OCI-LY1 (cell line): ENCODE measurements around the gene RASAL2.

Experiments
- H2AFZ ChIP-seq: fragments of 200-600 bp; sonication (generic), shearing (Covaris generic); 2 replicates; pipeline ENCODE4 v1.6.0; 2014; ENCODE audit warnings: antibody characterized with exemption, mild to moderate bottlenecking, low read length
- H3F3A ChIP-seq: fragments of 200-600 bp; sonication (generic), shearing (Covaris generic); 2 replicates; pipeline ENCODE4 v1.6.0; 2014; ENCODE audit warnings: mild to moderate bottlenecking, antibody characterized with exemption, low read length, moderate library complexity; ENCODE audit not compliant: insufficient read depth
- H3K27ac ChIP-seq: fragments of 200-600 bp; sonication (generic); 2 replicates; pipeline ENCODE4 v1.5.1; 2014; ENCODE audit warnings: low read length, mixed run types, mild to moderate bottlenecking, low read depth; ENCODE audit not compliant: poor library complexity, severe bottlenecking
- H3K27me3 ChIP-seq: fragments of 200-600 bp; sonication (generic); 2 replicates; pipeline ENCODE4 v1.6.0; 2014; ENCODE audit warnings: antibody characterized with exemption, mild to moderate bottlenecking, low read length, moderate library complexity; ENCODE audit not compliant: insufficient read depth
- H3K36me3 ChIP-seq: fragments of 200-600 bp; sonication (generic); 2 replicates; pipeline ENCODE4 v1.6.1; 2014; ENCODE audit warnings: mild to moderate bottlenecking, antibody characterized with exemption, low read length, moderate library complexity, mixed read lengths; ENCODE audit not compliant: insufficient read depth
- H3K4me1 ChIP-seq: fragments of 200-600 bp; sonication (generic); 2 replicates; pipeline ENCODE4 v1.5.1; 2014; ENCODE audit warnings: mild to moderate bottlenecking, low read length, moderate library complexity; ENCODE audit not compliant: insufficient read depth, severe bottlenecking
- H3K4me2 ChIP-seq: fragments of 200-600 bp; sonication (generic), shearing (Covaris generic); 2 replicates; pipeline ENCODE4 v1.6.1; 2014; ENCODE audit warnings: low read length
- H3K4me3 ChIP-seq: fragments of 200-600 bp; sonication (generic); 2 replicates; pipeline ENCODE4 v1.5.1; 2014; ENCODE audit warnings: low read length, low read depth, mild to moderate bottlenecking, mixed read lengths; ENCODE audit not compliant: poor library complexity, severe bottlenecking
- H3K79me2 ChIP-seq: fragments of 200-600 bp; shearing (Covaris generic); 2 replicates; pipeline ENCODE4 v1.6.1; 2016; ENCODE audit warnings: mixed run types, low read length, mixed read lengths; ENCODE audit not compliant: insufficient read depth
- H3K9ac ChIP-seq: fragments of 200-600 bp; sonication (generic), shearing (Covaris generic); 2 replicates; pipeline ENCODE4 v1.6.1; 2014; ENCODE audit warnings: mild to moderate bottlenecking, low read length, mixed read lengths
- H3K9me2 ChIP-seq: fragments of 200-600 bp; sonication (generic), shearing (Covaris generic); 2 replicates; pipeline ENCODE4 v1.6.1; 2014; ENCODE audit warnings: low read depth, mild to moderate bottlenecking, low read length, mixed read lengths
- H3K9me3 ChIP-seq: fragments of 200-600 bp; shearing (Covaris generic); 2 replicates; pipeline ENCODE4 v1.6.1; 2014; ENCODE audit warnings: low read length, mixed read lengths
- H4K20me1 ChIP-seq: fragments of 200-600 bp; sonication (generic), shearing (Covaris generic); 2 replicates; pipeline ENCODE4 v1.6.0; 2016; ENCODE audit warnings: mild to moderate bottlenecking, low read length; ENCODE audit not compliant: insufficient read depth
- EZH2 ChIP-seq: fragments of 200-600 bp; sonication (generic), shearing (Covaris generic); IDR thresholded peaks from 2 replicates; pipeline ENCODE4 v1.8.0; 2017; ENCODE audit warnings: borderline replicate concordance, mixed run types, mild to moderate bottlenecking, antibody characterized with exemption, low read length, moderate library complexity, mixed read lengths
- TF ChIP-seq, protein P1 (sequence below): fragments of 200-600 bp; sonication (generic), shearing (Covaris generic); IDR thresholded peaks from 2 replicates; pipeline ENCODE4 v1.5.1; 2017; ENCODE audit warnings: mild to moderate bottlenecking, antibody characterized with exemption, low read length, moderate library complexity, mixed read lengths

The RASAL2 gene

DNA sequence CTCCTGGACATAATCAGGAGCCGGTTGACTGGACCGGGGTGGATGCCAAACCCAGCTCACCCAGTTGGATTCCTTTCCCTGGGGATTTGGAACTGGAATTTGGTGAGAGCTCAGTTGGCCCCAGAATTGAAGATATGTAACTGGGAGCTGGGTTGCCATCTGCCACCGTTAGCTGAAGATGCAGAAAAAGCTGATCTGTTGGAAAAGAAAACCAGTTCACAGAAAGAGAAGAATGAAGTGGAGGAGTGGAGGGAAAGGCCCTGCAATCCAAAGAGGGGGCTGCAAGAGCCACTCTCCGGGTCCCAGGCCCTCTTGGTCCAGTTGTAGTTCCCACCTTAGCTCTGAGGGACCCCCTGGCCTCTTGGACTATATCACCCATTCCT lies 435.0 kb downstream of the RASAL2 start:
- no peak overlapping the region for H3K4me2 ChIP-seq
- H3K4me1 ChIP-seq, result peaks cover 3% of the 10 kb centered on the region
- H4K20me1 ChIP-seq, result no peaks in the 10 kb centered on the region
- H3K4me3 ChIP-seq, result no peak overlapping the region
- TF ChIP-seq, protein P1, sequence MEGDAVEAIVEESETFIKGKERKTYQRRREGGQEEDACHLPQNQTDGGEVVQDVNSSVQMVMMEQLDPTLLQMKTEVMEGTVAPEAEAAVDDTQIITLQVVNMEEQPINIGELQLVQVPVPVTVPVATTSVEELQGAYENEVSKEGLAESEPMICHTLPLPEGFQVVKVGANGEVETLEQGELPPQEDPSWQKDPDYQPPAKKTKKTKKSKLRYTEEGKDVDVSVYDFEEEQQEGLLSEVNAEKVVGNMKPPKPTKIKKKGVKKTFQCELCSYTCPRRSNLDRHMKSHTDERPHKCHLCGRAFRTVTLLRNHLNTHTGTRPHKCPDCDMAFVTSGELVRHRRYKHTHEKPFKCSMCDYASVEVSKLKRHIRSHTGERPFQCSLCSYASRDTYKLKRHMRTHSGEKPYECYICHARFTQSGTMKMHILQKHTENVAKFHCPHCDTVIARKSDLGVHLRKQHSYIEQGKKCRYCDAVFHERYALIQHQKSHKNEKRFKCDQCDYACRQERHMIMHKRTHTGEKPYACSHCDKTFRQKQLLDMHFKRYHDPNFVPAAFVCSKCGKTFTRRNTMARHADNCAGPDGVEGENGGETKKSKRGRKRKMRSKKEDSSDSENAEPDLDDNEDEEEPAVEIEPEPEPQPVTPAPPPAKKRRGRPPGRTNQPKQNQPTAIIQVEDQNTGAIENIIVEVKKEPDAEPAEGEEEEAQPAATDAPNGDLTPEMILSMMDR, result no peak
- no peak for TF ChIP-seq EZH2
- H3K79me2 ChIP-seq, result no peaks in the 10 kb centered on the region
- H3K9me2 ChIP-seq, result no peaks in the 10 kb centered on the region
- H3K27me3 ChIP-seq, result 0 out of 2 replicates have a peak, but pooled peaks cover 5% of the 10 kb centered on the region
- H3K36me3 ChIP-seq, result no peaks in the 10 kb centered on the region
- H2AFZ ChIP-seq, result no peak overlapping the region
- no peak overlapping the region for H3K27ac ChIP-seq
- no peak overlapping the region for H3K9ac ChIP-seq
- no peaks in the 10 kb centered on the region for H3F3A ChIP-seq
- no peaks in the 10 kb centered on the region for H3K9me3 ChIP-seq

GRCh38 chr1:178529364-178530036 lies 435.6 kb downstream of the RASAL2 start:
- Histone ChIP-seq H3K4me2 (no peak overlapping the region), H3K27me3 (0 out of 2 replicates have a peak, but pooled peaks cover 5% of the 10 kb centered on the region), H3K9me3 (no peaks in the 10 kb centered on the region), H3K4me1 (peaks cover 3% of the 10 kb centered on the region), H3K9me2 (no peaks in the 10 kb centered on the region), H2AFZ (no peak overlapping the region), H3K36me3 (no peaks in the 10 kb centered on the region), H3K79me2 (no peaks in the 10 kb centered on the region), H4K20me1 (no peaks in the 10 kb centered on the region), H3K27ac (no peak overlapping the region), H3F3A (no peaks in the 10 kb centered on the region), H3K9ac (no peak overlapping the region), H3K4me3 (no peak overlapping the region)
- TF ChIP-seq EZH2, result no peak
- TF ChIP-seq, protein P1, result no peak

GRCh38 chr1:178530037-178530402 lies 436.1 kb downstream of the RASAL2 start:
- Histone ChIP-seq H3K9ac (no peak overlapping the region), H3K9me3 (no peaks in the 10 kb centered on the region), H3K9me2 (no peaks in the 10 kb centered on the region), H3K36me3 (no peaks in the 10 kb centered on the region), H2AFZ (no peak overlapping the region), H3K27me3 (0 out of 2 replicates have a peak, but pooled peaks cover 5% of the 10 kb centered on the region), H3K4me1 (peaks cover 3% of the 10 kb centered on the region), H3K4me2 (no peak overlapping the region), H3K4me3 (no peak overlapping the region), H3K79me2 (no peaks in the 10 kb centered on the region), H4K20me1 (no peaks in the 10 kb centered on the region), H3K27ac (no peak overlapping the region), H3F3A (no peaks in the 10 kb centered on the region)
- no peak for TF ChIP-seq EZH2
- TF ChIP-seq, protein P1, result no peak
